22Rv1 (cell line): ENCODE measurements around the gene GPC5.

Source experiments
- H3K27ac ChIP-seq: fragments of 450-650 bp; 2 replicates; pipeline ENCODE4 v1.5.1; 2017
- CTCF ChIP-seq: fragments of 450-650 bp; IDR thresholded peaks from 2 replicates; pipeline ENCODE4 v1.5.1; 2017; ENCODE audit warnings: mild to moderate bottlenecking
- ZFX ChIP-seq: fragments of 450-650 bp; IDR thresholded peaks from 2 replicates; pipeline ENCODE4 v1.6.1; 2017; ENCODE audit warnings: antibody characterized with exemption, borderline replicate concordance

The GPC5 gene

GRCh38 chr13:91554101-91554500 lies 155.7 kb downstream of the GPC5 start:
- TF ChIP-seq ZFX (no peak), CTCF (no peak)
- no peak overlapping the region for H3K27ac ChIP-seq

GRCh38 chr13:91557328-91558090 lies 159.1 kb downstream of the GPC5 start:
- TF ChIP-seq ZFX (no peak), CTCF (no peak)
- H3K27ac ChIP-seq: no peak overlapping the region

- TF ChIP-seq CTCF (no peak), ZFX (no peak)
- H3K27ac ChIP-seq: no peak overlapping the region
Observed at GRCh38 chr13:91563799-91564198, 165.4 kb downstream of the GPC5 start.

GRCh38 chr13:91564396-91564795 lies 166.0 kb downstream of the GPC5 start:
- TF ChIP-seq CTCF: no peak
- no peak for TF ChIP-seq ZFX
- H3K27ac ChIP-seq: no peak overlapping the region

- H3K27ac ChIP-seq: no peak overlapping the region
Observed at GRCh38 chr13:91565296-91565695, 166.9 kb downstream of the GPC5 start.

GRCh38 chr13:91567485-91568207 lies 169.2 kb downstream of the GPC5 start:
- TF ChIP-seq ZFX (no peak), CTCF (no peak)
- no peak overlapping the region for H3K27ac ChIP-seq

More at GRCh38 chr13:91565296-91565695, 166.9 kb downstream of the GPC5 start:
- no peak for TF ChIP-seq ZFX
- TF ChIP-seq CTCF: no peak

- TF ChIP-seq ZFX: no peak
- no peak for TF ChIP-seq CTCF
- H3K27ac ChIP-seq: no peak overlapping the region
Observed at GRCh38 chr13:91571681-91572080, 173.3 kb downstream of the GPC5 start.
